HG03521 (cell line): ENCODE measurements around the gene EFNA4.

ENCODE experiments used
- ATAC-seq: cut with Tn5 transposase; IDR thresholded peaks from one replicate; pipeline ENCODE4 v1.9.1; 2021; ENCODE audit warnings: mild to moderate bottlenecking, moderate library complexity; ENCODE audit not compliant: unreplicated experiment

EFNA4 gene

DNA sequence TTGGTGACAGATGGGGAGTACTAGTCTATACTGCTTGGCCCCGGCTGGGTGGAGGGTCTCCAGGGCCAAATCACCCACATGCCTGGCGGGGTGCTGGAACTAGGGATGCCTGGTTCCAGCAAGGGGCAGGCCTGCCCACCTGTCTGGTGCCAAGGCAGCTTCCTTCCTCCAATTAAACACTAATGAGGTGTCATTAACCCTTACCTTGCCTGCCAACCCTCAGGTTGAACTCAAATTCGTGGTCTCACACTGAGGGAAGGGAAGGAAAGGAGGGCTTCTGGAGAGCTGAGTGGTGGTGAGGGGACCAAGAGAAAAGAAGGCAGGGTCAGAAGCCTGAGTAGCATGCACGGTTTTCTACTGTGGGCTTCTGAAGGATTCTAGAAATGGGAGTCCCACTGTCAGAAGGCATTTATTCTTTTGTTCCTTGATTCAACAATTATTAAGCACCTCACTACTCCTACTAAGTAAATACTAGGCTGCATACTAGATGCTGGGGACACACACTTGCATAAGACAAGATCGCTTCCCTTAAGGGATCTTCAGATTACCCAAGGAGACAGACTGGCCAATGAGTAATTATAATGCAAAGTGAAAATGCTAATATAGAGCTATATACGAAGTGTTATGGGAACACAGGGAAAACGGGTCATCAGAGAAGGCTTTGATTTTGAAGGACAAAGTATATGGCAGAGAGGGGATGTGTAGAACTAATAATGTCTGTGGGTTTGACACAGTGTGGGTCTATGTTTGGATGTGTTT lies 9.2 kb downstream of the EFNA4 start:
- no peak for ATAC-seq

DNA sequence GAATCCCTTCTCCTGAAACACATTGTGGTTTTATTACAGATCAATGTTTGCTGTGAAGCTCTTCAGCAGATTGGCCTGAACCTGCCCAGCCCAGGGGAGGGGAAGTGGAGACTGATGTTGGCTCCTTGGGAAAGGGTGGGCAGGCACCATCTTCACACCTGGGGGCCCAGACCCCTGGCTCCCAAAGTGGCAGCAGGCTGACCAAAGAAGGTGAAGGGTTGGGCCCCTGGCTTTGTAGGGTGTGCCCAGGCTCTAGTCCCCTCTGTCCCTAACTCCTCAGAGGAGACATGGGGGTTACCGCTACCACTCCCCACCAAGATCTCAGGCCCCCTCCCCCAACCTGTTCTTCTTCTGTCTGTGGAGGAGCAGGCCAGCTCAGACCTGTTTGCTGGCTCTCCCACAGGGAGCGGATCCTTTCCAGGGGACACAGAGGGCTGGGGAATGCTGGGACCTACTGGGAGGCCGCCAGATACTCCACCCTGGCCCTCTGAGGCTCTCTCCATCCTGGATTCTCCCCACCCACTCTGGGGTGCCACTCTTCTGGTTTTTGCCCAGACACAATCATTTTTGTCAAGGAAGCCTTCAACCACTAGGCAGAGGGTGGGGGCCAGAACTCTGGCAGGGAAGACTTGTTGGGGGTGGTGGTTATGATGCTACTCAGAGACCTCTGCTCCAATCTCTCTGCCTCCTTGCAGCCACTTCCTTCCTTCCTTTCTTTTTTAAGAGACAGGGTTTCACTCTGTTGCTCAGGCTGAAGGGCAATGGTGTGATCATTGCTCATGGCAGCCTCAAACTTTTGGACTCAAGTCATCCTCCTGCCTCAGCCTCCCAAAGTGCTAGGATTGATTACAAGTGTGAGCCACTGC lies 10.1 kb downstream of the EFNA4 start:
- no peak for ATAC-seq

DNA sequence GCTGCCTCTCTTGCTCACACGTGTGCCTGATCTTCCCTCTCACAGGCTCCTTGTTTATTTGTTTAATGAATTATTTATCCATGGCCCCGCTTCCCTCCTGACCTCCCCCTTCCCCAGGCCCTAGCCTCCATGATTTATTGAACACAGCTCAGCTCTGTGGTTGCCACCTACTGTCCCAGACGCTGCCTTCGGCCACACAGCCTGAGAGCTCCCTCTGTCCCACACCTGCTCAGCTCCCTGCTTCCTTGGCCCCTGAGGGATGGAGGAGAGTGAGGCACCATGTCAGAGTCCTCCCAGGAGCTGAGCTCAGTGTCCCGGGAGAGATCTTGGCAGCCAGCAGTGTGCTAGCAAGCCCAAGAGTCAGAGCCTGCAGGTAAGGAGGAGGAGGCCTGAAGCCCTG lies 12.0 kb downstream of the EFNA4 start:
- ATAC-seq = no peak

DNA sequence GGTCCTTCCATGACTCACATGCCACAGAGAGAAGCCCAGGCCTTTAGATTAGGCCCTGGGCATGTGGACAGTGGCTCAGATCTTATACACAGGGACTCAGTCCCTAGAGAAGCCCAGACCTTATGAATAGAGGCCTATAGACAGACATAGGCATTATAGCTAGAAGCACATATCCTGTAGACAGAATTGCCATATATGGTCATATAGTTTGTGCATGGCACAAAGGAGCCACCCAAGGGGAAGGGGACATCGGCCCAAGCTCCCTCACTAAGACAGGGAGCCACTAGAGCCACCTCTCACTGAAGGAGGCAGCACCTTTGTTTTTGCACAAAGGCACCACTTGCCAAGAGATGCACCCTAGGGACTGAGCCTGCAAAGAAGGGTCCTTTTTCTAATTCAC lies 12.8 kb downstream of the EFNA4 start:
- no peak for ATAC-seq

DNA sequence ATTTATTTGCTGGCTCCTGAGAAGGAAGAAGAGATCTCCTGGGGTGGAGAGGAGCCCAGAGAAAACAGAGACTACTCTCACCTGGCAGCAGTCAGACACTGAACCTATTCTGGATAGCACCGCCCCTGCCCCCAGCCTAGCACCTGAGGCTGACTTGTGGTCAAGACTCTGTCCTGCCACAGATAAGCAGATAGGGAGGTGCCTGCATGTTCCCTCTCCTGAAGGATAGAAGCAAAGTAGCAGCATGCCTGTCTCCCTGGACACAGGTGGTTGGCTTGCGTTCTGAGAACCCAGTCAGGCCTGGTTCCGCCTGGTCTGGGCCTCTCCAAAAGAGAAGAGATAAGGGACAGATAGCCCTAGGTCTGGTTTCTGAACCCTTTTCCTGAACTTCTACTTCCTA lies 13.8 kb downstream of the EFNA4 start:
- no peak for ATAC-seq

DNA sequence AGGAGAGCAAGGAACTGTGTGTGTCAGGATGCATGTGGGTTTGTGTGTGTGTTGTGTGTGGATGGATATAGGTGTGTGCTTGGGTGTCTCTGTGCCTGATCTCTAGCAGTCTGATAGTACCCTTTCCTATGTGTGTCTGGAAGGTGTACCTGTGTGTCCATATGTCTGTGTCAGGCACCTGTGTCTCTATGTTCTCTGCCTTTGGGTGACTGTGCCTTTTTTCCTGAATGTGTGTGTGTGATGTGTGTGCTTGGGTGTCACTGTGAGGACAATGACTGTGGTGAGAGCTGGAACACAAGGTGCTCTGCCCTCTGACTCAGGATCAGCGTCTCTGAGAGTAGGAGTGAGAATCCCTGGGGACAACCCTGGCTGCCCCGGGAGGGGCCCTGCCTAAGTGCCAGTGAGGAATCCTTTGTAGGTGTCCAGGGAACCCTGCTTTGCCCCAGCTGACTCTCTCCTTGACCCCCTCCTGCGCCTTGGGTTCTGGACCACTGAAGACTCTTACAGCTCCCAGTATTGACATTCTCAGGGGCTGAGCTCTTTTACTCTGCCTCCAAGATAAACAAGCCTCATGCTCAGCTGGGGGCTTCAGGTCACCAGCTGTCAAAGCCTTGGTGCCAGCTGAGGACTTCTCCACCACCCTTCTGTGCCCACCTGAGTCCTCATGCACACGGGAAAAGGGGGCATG lies 14.4 kb downstream of the EFNA4 start:
- ATAC-seq = no peak

DNA sequence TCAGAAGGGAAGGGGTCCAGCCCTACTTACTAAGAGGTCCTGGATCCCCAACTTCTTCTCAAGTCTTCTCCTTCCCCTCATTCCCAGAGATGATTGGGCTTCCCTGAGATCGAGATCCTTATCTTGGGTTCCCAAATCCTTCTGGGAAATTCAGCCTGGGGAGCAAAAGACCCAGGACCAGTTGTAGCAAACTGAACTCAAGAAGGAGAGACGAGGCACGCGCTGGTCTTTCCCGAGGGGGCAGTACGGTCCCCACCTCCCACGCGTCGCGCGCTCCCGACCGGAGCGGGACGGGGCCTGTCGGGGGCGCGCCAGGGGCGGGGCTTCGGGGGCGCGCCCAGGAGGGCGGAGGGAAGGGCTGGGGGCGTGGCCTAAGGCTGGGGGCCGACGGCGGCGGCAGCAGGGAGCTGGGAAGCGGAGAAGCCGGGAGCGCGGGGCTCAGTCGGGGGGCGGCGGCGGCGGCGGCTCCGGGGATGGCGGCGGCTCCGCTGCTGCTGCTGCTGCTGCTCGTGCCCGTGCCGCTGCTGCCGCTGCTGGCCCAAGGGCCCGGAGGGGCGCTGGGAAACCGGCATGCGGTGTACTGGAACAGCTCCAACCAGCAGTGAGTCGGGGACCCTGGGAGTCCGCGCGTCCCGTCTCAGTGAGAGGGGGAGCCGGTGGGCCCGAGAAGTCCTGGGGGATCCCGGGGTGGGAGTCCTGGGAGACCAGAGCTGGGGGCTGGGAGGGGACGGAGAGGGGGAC lies 15.1 kb downstream of the EFNA4 start, which contains the start of gene EFNA3:
Gene EFNA3 (plus strand): TSS at position 369 of the 741 bp plus-strand sequence. CDS start 105 bp downstream, at position 474.
- ATAC-seq = no peak

DNA sequence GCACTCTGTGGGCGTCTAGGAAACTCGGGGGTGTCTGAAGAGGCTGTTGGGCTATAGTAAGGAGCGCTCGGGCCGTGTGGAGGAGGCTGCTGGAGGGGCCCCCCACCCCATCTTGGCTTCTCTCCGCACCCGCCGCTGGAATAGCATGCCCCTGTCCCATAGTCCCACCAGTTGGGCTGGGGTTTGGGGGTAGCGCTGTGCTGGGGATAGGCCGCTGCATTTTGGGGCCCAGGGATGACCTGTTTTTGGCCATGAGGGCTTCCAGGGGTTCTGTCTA lies 15.6 kb downstream of the EFNA4 start:
- ATAC-seq = no peak

DNA sequence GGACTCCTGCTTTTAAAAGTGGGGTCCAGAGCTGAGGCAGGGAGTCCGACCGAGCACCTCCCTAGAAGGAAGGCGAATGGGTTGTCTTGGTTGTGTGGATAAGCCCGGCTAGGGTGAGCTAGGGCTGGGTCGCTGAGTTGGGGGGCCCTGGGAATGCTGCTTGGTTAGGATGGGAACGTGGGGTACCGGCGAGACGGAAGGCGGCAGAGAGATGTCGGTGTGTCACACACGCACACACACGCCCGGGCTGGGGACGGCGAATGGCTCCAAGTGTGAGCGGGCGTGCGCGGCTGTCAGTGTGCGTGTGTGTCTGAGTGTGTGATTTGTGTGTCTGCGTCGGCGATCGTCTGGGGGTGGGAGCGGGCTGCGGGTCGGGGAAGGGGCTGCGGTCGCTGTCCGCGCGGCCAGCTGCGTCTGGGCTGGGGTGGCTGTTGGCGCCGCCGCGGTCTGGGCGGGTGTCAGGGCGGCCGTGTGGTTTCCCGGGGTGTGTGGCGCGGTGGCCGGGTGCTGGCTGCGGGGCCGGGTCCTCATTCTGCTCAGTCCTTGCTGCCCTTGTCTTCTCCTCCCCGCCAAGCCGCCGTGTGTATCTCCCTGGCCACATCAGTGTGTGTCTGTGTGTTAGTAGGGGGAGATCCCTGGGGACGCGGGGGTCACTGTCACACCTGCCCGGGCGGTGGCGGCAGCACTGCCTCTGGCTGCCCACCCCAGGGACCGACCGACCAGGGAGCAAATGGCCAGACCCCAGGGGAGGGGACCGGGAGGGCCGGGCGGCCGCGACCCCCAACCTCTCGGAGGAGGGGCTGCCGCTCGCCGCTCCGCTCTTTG lies 16.2 kb downstream of the EFNA4 start:
- no peak for ATAC-seq

DNA sequence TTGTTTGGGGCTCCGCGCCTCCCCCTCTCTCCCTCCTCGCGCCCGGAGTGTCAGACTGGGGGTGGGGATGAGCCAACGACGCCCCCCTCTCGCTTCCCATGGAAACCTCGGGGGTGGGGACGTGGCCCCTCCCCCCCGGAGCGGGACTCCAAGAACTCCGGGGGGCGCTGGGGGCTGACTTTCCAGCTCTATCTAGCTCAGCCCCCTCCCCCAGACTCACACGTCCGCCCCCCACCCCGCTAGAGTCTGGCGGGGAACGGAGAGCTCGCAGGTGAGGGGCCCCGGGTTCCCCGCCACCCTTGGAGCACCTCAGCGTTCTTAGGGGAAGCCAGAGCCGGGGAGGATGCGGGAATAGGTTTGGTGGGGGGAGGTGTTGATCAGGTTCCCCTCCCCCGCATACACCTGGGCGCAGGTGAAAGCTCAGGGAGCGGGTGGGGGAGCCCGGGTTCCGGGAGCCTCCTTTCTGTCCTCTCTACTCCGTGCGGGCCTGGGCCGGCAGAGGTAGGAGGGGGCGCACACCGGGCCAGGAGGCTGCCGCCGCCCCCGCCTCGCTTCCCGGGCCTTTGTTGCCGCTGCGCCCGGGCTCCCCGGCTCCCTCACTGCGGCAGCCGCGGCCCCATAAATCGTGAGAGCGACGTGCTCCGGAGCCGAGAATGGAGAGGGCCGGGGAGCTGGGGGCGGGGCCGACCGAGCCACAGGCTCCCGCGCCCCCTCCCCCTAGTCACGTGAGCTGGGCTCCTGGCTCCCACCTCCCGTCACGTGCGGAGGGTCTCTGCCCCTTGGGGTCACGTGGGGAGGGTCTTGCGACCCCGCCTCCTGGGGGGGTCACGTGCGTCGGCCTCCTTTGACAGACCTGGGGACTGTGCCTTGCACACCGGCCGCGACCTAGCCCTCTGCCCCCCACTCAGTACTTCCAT lies 17.0 kb downstream of the EFNA4 start:
- no peak for ATAC-seq

DNA sequence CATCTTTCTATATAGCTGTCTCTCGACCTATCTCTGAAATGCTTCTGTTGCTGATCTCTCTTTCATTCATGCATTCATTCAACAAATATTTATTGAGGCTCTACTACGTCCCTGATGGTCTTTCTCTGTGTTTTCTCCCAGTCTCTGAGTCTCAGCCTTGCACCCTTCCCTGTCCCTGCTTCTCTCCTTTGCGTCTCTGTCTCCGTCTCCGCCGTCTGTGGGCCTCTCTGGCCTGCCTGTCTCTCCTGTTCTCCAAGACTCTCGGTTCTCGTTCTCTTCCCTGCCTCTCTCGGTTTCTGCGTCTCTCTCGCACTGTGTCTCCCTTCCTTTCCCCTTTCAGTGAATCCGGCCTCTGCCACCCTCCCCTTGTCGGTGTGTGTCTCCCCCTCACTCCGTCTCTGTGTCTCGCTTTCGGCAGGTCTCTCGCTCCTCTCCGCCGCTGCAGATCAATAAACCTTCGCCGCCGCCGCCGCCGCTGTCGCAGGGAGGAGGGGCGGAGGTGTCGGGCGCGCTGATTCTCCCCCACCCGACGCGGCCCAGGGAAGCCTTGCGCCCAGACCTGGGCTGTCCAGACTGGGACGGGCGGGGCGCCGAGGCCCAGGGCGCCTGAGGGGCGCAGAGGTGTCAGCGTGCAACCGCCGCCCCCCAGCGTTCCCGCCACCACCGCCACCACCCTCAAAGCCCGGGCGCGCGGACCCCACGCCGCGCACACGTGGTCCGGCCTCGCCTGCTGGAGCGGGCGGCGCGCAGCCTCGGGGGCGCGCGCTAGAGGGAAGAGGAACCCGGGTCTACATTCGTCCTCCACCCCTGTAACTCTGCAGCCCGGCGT lies 18.1 kb downstream of the EFNA4 start:
- no peak for ATAC-seq

DNA sequence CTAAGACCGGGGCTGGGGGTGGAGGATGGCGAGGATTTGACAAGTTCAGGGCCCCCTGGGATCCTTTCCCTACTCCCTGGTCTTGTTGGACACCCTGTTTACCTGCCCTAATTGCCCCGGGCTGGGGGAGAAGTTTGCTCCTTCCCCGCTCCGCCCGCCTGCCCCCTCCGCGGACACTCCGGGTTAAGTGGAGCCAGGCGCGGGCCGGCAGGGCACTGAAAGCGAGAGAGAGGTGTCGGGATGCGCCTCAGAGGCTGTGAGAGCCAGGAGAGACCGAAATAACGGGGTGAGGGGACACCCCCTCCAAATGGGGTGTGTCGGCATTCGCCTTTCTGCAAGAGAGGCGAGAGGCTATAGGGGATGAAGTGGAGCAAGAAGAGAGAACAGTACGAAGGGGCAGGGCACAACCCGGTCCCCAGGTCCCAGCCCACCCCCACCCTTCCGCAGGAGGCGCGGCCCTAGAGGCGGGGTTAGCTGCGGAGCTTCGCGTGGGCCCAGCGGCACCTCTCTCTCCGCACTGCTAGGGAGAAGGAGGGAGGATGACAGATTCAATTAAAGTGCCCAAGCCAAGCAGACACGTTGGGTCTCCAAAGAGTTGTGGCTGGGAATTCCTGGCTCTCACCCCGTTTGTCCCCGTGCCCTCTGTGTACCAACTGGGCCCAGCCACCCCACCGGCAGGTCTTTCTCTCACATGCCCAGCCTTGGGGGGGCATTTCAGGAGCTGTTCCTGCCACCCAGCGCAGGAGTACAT lies 18.9 kb downstream of the EFNA4 start:
- ATAC-seq = no peak

DNA sequence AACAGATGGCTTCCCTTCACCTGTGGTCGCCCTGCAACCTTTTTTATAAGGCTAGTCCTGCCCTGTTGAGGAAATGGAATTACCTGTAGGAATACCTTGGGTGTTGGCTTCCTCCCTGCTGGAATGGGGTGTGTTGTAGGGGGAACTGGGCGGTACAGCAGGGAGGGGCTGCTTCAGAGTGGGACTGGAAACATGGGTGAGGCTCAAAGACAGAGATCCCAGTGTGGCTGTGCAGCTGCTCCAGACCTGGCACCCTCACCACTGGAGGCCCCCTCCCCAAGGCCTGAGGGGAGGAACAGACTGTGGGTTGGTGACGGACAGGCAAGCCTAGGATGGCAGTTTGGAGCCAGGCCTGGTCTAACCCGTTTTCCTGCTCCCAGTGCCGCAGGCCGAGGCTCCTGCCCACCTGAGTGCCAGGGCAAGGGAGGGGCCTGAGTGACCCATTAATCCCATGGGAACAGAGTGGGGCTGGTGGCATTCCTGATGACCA lies 19.6 kb downstream of the EFNA4 start:
- no peak for ATAC-seq

DNA sequence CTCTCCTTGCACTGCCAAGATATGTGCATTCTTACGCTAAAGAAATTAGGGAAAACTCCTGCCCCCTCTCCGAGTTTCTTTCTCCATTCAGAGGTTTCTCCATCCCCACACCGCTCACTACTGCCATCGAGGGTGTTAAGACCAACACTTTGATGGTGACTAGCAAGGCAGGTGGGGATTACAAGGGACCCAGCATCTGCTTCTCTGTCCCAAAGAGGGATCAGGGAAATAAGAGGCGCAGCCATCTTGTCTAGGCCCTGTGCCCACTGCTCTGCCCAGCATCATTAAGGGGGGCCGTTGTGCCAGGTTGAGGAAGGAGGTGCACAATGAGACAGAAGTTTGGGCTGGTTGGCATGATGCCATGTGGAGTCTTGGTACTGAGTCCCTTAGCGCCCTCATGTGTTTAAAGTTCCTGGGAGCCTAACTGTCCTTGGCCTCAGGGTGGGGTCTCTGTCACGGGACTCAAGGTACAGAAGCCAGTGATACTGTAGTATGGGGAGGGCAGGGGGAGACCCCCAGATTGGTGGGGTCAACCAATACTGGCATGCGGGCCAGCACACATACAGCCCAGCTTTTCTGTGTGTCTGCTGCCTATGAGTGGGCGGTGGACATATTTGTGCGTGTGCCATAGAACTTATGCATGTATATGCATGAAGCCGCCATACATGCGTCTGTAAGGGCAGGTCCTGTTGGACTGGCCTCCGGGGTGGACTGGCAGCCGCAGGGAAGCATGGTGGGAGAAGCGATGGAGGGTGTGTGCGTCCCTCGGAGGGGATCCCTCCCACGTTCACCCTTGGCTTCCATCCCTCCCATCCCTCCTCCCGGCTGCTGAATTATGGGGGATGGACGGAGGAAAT lies 20.6 kb downstream of the EFNA4 start:
- ATAC-seq = no peak

DNA sequence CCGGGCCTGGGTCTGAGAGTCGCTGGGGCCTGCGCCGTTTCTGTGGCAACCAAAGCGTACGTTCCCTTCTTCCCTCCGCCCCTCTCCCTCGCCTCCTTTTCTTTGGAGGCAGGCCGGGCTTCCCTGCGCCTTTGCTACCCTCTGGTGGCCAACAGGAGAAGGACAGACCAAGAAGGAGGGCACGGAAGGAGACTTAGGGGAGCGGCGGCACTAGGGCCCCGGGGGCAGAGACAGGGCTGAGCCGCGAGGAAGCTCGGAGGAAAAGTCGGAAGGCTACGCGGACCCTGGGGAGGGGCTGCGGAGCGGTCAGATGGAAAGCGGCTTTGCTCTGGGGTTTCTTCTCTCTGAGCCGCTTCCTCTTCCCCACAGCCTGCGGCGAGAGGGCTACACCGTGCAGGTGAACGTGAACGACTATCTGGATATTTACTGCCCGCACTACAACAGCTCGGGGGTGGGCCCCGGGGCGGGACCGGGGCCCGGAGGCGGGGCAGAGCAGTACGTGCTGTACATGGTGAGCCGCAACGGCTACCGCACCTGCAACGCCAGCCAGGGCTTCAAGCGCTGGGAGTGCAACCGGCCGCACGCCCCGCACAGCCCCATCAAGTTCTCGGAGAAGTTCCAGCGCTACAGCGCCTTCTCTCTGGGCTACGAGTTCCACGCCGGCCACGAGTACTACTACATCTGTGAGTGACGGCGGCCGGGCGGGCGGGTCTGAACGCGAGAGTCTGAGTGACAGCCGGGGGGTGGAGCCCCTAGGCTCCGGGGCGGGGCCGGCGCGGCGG lies 21.4 kb downstream of the EFNA4 start:
- ATAC-seq = peak; percentile 68
